B cell (primary cell): ENCODE measurements around the gene BCL10. TPM values are rescaled to one million over a fixed set of nuclear protein-coding genes. Genes with fewer than 3 reads are reported as not detected.

Experiments
- ATAC-seq: fragments of 200-7000 bp; cut with Tn5 transposase; one replicate; pipeline ENCODE4 v1.10.0; 2021; ENCODE audit warnings: low read depth, mild to moderate bottlenecking, moderate number of reproducible peaks, moderate library complexity
- CTCF ChIA-PET: fragments of 350-600 bp; sonication (Branson Sonifier 250); formaldehyde crosslinking; loops from one replicate; lab custom pipeline; 2021; ENCODE audit warnings: antibody characterized with exemption, inconsistent platforms; lab: Charles Lee
- POLR2A ChIA-PET: fragments of 350-600 bp; sonication (Branson Sonifier 250); formaldehyde crosslinking; loops from one replicate; lab custom pipeline; 2021; ENCODE audit warnings: antibody characterized with exemption; lab: Charles Lee
- DNase-seq: peaks from one replicate; pipeline ENCODE4 v3.0.0; 2013
- H2AFZ ChIP-seq: 2 replicates; pipeline ENCODE4 v1.6.1; 2012; ENCODE audit warnings: mild to moderate bottlenecking, low read depth, low read length; ENCODE audit not compliant: insufficient read depth, poor library complexity, severe bottlenecking
- H3K27ac ChIP-seq, 2 donors: 1 replicate in 1 of 2; 2 replicates in 1 of 2; pipeline ENCODE4 v1.5.1; 2012 to 2013; ENCODE audit warnings: low read length in 2 of 2, mild to moderate bottlenecking in 2 of 2, moderate library complexity in 1 of 2
- H3K27me3 ChIP-seq, 4 experiments: fragments of 200-600 bp in 1 of 4; sonication (generic) in 1 of 4; replicated peaks in 1 of 4; 1 replicate in 2 of 4; 2 replicates in 2 of 4; pipeline versions ENCODE4 v1.6.1 to v1.7.0; 2013 to 2016; ENCODE audit warnings: low read length in 3 of 4, mild to moderate bottlenecking in 2 of 4, mixed read lengths in 1 of 4, moderate library complexity in 1 of 4; ENCODE audit not compliant: insufficient read depth in 4 of 4, control insufficient read depth in 3 of 4; ENCODE audit errors: control extremely low read depth in 1 of 4
- H3K36me3 ChIP-seq, 2 experiments: replicated peaks in 1 of 2; 1 replicate in 1 of 2; 2 replicates in 1 of 2; pipeline versions ENCODE4 v1.6.1 to v1.7.1; 2013; ENCODE audit warnings: low read length in 1 of 2; ENCODE audit not compliant: insufficient read depth in 2 of 2, control insufficient read depth in 1 of 2; ENCODE audit errors: control extremely low read depth in 1 of 2, extremely low read depth in 1 of 2
- H3K4me1 ChIP-seq, 2 donors: fragments of 200-600 bp in 1 of 2; sonication (generic) in 1 of 2; 1 replicate in 1 of 2; 2 replicates in 1 of 2; pipeline versions ENCODE4 v1.5.1 to v1.6.1; 2013 to 2017; ENCODE audit warnings: low read length in 2 of 2; ENCODE audit not compliant: control insufficient read depth in 2 of 2, insufficient read depth in 2 of 2
- H3K4me2 ChIP-seq: replicated peaks from 2 replicates; pipeline ENCODE3; 2012; ENCODE audit warnings: mild to moderate bottlenecking, low read depth, low read length; ENCODE audit not compliant: poor library complexity, severe bottlenecking
- H3K4me3 ChIP-seq, 5 experiments: fragments of 200-600 bp in 1 of 5; sonication (generic) in 1 of 5; 1 replicate in 3 of 5; 2 replicates in 2 of 5; pipeline versions ENCODE4 v1.5.1 to v1.7.0; 2011 to 2016; ENCODE audit warnings: low read length in 4 of 5, mild to moderate bottlenecking in 4 of 5, low read depth in 2 of 5, control low read depth in 1 of 5, moderate library complexity in 1 of 5; ENCODE audit not compliant: insufficient read depth in 1 of 5; ENCODE audit errors: control extremely low read depth in 1 of 5, extremely low read depth in 1 of 5
- H3K79me2 ChIP-seq: fragments of 200-600 bp; sonication (generic); one replicate; pipeline ENCODE4 v1.6.0; 2016; ENCODE audit warnings: low read length; ENCODE audit not compliant: control insufficient read depth, insufficient read depth
- H3K9ac ChIP-seq: fragments of 200-600 bp; sonication (generic); 2 replicates; pipeline ENCODE4 v1.6.1; 2017; ENCODE audit warnings: mild to moderate bottlenecking, low read length, moderate library complexity
- H3K9me3 ChIP-seq, 3 donors: one replicate each; pipeline versions ENCODE4 v1.6.1 to v1.7.1; 2013; ENCODE audit warnings: low read length in 2 of 3; ENCODE audit not compliant: control insufficient read depth in 2 of 3, insufficient read depth in 1 of 3; ENCODE audit errors: control extremely low read depth in 1 of 3
- H4K20me1 ChIP-seq: 2 replicates; pipeline ENCODE4 v1.6.0; 2012; ENCODE audit warnings: mild to moderate bottlenecking, low read length; ENCODE audit not compliant: insufficient read depth, control insufficient read depth, poor library complexity, severe bottlenecking
- H3K27ac Mint-ChIP-seq: one replicate; pipeline ENCODE4 v1.8.0; 2021; ENCODE audit warnings: mixed read lengths
- H3K27me3 Mint-ChIP-seq: one replicate; pipeline ENCODE4 v1.8.0; 2021; ENCODE audit warnings: mixed read lengths
- H3K4me1 Mint-ChIP-seq: one replicate; pipeline ENCODE4 v1.8.0; 2021; ENCODE audit warnings: mixed read lengths
- H3K4me3 Mint-ChIP-seq: one replicate; pipeline ENCODE4 v1.8.0; 2021; ENCODE audit warnings: mixed read lengths
- H3K9me3 Mint-ChIP-seq: one replicate; pipeline ENCODE4 v1.8.0; 2022; ENCODE audit warnings: mixed read lengths; ENCODE audit not compliant: insufficient read depth
- EZH2 ChIP-seq: IDR thresholded peaks from 2 replicates; pipeline ENCODE4 v1.6.1; 2012; ENCODE audit warnings: borderline replicate concordance, low read depth, mild to moderate bottlenecking, moderate library complexity, low read length; ENCODE audit not compliant: insufficient read depth, poor library complexity, severe bottlenecking
- WGBS: methylation state at CpG from one replicate; pipeline ENCODE4 v1.1.5; 2013; ENCODE audit warnings: missing lambda C conversion rate; ENCODE audit not compliant: insufficient coverage; 5-methylcytosine and 5-hydroxymethylcytosine counted together
- intact Hi-C: fragments of 100-400 bp; cut with micrococcal nuclease; formaldehyde crosslinking; loops from one replicate; pipeline ENCODE4 v1.10.0; 2022
- polyA plus RNA-seq: library from polyadenylated mRNA; depleted of rRNA; stranded (reverse); fragments of >200 nt; gene quantifications from 2 replicates; pipeline ENCODE4 v1.2.3, GENCODE V29; 2012
- total RNA-seq, 2 donors: library from RNA; stranded (reverse); fragments of 120-200 nt in 1 of 2; gene quantifications; 1 replicate in 1 of 2; 2 replicates in 1 of 2; pipeline versions ENCODE4 v1.2.3 to v1.2.4, GENCODE V29; 2013 to 2022
- TF ChIP-seq, protein P1 (sequence below): fragments of 200-600 bp; IDR thresholded peaks from one replicate; pipeline ENCODE4 v1.8.0; 2022; ENCODE audit warnings: antibody characterized with exemption, mild to moderate bottlenecking

Gene BCL10
- total and polyA plus RNA-seq, 2 donors (not counting 1 experiment from before 2014, with no cell fraction given): 26.2 to 60.5 TPM

DNA sequence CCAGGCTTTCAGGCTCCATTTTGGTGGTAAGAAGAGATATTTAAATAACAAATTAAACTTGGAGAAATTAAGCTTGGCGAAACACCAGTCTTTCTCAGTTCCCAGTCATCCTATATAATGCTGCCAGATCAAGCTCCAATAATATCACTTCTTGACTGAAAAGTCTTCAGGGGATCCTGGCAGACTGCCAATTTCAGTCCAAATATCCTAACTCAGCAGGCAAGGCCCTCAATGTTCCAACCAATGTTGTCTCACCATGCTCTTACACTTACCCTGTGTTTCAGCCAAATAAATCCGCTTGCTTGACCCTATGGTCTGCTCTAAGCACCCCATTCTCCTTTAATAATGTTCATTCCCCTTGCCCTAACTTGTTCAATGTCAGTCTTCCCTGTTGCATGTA is 39.9 kb upstream of the BCL10 start:
- Histone ChIP-seq H3K9ac (no peak overlapping the region), H3K9me3 (no peaks in the 10 kb centered on the region), H4K20me1 (no peaks in the 10 kb centered on the region), H3K4me3 (no peak overlapping the region), H3K4me1 (no peaks in the 10 kb centered on the region), H2AFZ (no peak overlapping the region), H3K4me2 (no peak overlapping the region), H3K27me3 (peaks cover 0 to 12% (median 0%) of the 10 kb centered on the region in 4 experiments), H3K79me2 (no peaks in the 10 kb centered on the region), H3K27ac (no peak overlapping the region), H3K36me3 (no peaks in the 10 kb centered on the region)
- no peak for DNase-seq
- no peaks in the 10 kb centered on the region for H3K9me3 Mint-ChIP-seq
- H3K4me3 Mint-ChIP-seq: no peak overlapping the region
- intact Hi-C loops: no loop called here
- ATAC-seq: no peak
- ChIA-PET POLR2A (no interaction called here), CTCF (interaction anchor here (0.7 to 1.8 kb wide), 3 partner anchors 9 to 702 kb away, joined by 3 to 5 read pairs (median 3); no protein-coding TSS in a partner anchor)
- no peak for TF ChIP-seq EZH2
- TF ChIP-seq, protein P1, sequence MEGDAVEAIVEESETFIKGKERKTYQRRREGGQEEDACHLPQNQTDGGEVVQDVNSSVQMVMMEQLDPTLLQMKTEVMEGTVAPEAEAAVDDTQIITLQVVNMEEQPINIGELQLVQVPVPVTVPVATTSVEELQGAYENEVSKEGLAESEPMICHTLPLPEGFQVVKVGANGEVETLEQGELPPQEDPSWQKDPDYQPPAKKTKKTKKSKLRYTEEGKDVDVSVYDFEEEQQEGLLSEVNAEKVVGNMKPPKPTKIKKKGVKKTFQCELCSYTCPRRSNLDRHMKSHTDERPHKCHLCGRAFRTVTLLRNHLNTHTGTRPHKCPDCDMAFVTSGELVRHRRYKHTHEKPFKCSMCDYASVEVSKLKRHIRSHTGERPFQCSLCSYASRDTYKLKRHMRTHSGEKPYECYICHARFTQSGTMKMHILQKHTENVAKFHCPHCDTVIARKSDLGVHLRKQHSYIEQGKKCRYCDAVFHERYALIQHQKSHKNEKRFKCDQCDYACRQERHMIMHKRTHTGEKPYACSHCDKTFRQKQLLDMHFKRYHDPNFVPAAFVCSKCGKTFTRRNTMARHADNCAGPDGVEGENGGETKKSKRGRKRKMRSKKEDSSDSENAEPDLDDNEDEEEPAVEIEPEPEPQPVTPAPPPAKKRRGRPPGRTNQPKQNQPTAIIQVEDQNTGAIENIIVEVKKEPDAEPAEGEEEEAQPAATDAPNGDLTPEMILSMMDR: no peak
- peaks cover 5% of the 10 kb centered on the region for H3K27me3 Mint-ChIP-seq
- no peak overlapping the region for H3K27ac Mint-ChIP-seq
- 100% methylated on average over 2 of the region's 2 CpGs for WGBS
- H3K4me1 Mint-ChIP-seq: no peaks in the 10 kb centered on the region

DNA sequence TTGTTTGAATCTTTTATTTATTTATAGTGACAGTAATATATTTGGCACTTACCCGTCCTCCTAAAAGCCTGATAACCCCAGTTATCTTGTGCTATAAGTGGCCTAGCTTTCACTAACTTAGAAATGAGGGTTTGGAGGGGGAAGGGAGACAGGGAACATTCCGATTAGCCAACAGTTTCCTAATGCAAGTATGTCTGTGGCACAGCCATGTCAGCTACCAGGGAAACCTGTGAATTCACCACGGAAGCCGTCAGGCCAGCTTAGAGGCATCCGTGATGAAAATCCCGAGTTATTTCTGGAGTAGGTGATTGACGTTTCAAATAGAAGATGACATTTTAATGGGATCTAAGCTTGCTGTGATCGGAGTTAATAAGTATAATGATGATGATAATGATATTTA is 39.4 kb upstream of the BCL10 start:
- Histone ChIP-seq H3K4me3 (no peak overlapping the region), H3K36me3 (no peaks in the 10 kb centered on the region), H3K27ac (no peak overlapping the region), H3K4me1 (no peaks in the 10 kb centered on the region), H3K4me2 (no peak overlapping the region), H4K20me1 (no peaks in the 10 kb centered on the region), H2AFZ (no peak overlapping the region), H3K79me2 (no peaks in the 10 kb centered on the region), H3K9me3 (no peaks in the 10 kb centered on the region), H3K9ac (no peak overlapping the region), H3K27me3 (peaks cover 0 to 12% (median 0%) of the 10 kb centered on the region in 4 experiments)
- ATAC-seq (no peak), DNase-seq (no peak)
- intact Hi-C loops: no loop called here
- H3K9me3 Mint-ChIP-seq: no peaks in the 10 kb centered on the region
- ChIA-PET CTCF (interaction anchor here (0.7 to 1.8 kb wide), 2 partner anchors 8 to 11 kb away, joined by 3 to 5 read pairs; no protein-coding TSS in a partner anchor), POLR2A (no interaction called here)
- no peak overlapping the region for H3K4me3 Mint-ChIP-seq
- no peaks in the 10 kb centered on the region for H3K4me1 Mint-ChIP-seq
- TF ChIP-seq, protein P1: no peak
- no peak for TF ChIP-seq EZH2
- peaks cover 5% of the 10 kb centered on the region for H3K27me3 Mint-ChIP-seq
- no peak overlapping the region for H3K27ac Mint-ChIP-seq
- WGBS: 83% methylated on average over 3 of the region's 8 CpGs
